NB4 (cell line): ENCODE data around the gene BTBD1.
A peak's percentile ranks its signal among the peaks of the same experiment; 100 is the strongest.

ENCODE experiments used
- DNase-seq: peaks from one replicate; pipeline ENCODE4 v3.0.0; 2010; ENCODE audit warnings: low read depth
- H3K4me3 ChIP-seq: one replicate; pipeline ENCODE4 v1.5.1; 2011; ENCODE audit warnings: mild to moderate bottlenecking, low read depth, low read length, moderate library complexity
- MAX ChIP-seq: IDR thresholded peaks from 2 replicates; pipeline ENCODE4 v1.6.1; 2011; ENCODE audit warnings: low read depth, low read length
- MYC ChIP-seq: IDR thresholded peaks from 2 replicates; pipeline ENCODE4 v1.6.1; 2011; ENCODE audit warnings: low read depth, low read length
- POLR2A ChIP-seq: IDR thresholded peaks from 2 replicates; pipeline ENCODE4 v1.6.1; 2011; ENCODE audit warnings: mild to moderate bottlenecking; ENCODE audit not compliant: insufficient read length; ENCODE audit errors: extremely low read depth
- TF ChIP-seq, protein P1 (sequence below): IDR thresholded peaks from one replicate; pipeline ENCODE4 v1.5.1; 2012; ENCODE audit warnings: low read depth, low read length

Gene BTBD1

DNA sequence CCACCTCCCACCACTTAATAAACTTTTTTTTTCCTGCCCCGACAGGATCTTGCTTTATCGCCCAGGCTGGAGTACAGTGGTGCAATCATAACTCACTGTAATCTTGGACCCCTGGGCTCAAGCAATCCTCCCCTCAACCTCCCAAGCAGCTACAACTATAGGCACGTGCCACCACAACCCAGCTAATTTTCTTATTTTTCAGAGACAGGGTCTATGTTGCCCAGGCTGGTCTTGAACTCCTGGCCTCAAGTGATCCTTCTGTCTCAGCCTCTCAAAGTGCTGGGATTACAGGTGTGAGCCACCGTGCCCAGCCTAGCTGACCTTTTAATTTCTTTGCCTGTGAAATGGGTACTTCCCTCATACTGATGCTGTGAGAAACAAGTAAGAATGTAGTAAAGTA, 51.7 kb downstream of the BTBD1 start:
- DNase-seq: no peak
- no peak for TF ChIP-seq MYC
- no peak for TF ChIP-seq POLR2A
- TF ChIP-seq, protein P1, sequence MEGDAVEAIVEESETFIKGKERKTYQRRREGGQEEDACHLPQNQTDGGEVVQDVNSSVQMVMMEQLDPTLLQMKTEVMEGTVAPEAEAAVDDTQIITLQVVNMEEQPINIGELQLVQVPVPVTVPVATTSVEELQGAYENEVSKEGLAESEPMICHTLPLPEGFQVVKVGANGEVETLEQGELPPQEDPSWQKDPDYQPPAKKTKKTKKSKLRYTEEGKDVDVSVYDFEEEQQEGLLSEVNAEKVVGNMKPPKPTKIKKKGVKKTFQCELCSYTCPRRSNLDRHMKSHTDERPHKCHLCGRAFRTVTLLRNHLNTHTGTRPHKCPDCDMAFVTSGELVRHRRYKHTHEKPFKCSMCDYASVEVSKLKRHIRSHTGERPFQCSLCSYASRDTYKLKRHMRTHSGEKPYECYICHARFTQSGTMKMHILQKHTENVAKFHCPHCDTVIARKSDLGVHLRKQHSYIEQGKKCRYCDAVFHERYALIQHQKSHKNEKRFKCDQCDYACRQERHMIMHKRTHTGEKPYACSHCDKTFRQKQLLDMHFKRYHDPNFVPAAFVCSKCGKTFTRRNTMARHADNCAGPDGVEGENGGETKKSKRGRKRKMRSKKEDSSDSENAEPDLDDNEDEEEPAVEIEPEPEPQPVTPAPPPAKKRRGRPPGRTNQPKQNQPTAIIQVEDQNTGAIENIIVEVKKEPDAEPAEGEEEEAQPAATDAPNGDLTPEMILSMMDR: no peak
- TF ChIP-seq MAX: no peak
- no peak overlapping the region for H3K4me3 ChIP-seq

DNA sequence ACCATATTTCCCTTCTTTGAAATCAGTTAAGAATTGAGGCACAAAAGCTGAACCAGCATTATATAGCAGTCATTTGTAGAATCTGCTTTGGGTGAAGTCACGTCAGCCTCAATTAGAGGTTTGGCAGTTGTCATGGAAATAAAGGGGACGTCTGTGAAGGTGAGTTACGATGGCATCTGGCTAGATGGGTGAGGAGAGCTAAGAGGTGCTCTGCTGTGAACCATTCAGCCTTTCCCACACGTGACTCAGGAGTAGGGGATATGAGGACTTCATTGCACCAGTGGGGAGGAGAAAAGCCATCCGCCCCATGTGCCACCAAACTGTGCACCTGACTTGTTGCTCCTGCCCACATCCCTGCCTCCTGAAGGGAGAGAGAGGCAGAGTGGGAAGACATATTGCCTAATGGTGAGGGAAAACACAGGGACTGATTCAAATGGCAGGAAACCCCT, 52.8 kb downstream of the BTBD1 start:
- no peak overlapping the region for H3K4me3 ChIP-seq

DNA sequence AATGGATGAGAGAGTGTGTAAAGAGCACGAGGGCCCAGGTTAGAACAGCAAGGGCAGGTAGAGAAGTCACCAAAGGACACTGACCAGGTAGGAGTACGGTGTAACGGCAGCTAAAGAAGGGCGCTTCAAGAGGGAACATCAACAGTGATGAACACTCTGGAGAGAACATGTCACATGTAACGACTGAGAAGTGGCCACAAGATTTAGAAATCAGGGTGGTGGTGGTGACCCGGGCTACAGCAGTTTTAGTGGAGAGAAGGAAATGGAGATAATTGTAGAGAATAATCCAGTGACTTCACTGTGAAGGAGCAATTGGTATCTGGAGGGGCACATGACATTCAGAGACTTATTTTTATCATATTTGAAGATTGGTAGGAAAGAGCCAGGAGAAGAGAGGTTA, 54.4 kb downstream of the BTBD1 start:
- H3K4me3 ChIP-seq: peak overlapping the region; percentile 97
- TF ChIP-seq, protein P1: no peak
- TF ChIP-seq MAX (0 out of 2 replicates have a peak, but pooled peaks have one; percentile 8), MYC (no peak)
- peak; percentile 37 for DNase-seq

More for the DNA sequence above, 52.8 kb downstream of the BTBD1 start:
- TF ChIP-seq POLR2A (no peak), MAX (no peak), MYC (no peak)
- TF ChIP-seq, protein P1: no peak
- DNase-seq: no peak

DNA sequence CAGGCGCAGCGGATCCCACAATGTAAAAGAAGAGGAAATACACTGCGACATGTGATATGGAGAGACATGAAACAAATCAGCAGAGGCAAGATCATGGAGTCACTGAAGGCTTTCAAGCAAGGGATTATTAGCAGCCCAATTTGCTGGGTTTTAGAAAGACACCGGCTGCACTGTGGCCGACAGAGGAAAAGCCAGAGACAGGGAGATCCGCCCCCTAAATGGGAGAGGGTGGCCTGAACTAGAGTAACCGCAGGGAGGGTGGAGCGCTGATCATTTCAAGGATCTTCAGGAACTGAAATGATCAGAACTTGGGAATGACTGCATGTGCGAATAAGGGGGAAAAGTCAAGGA, 55.0 kb downstream of the BTBD1 start:
- no peak for DNase-seq
- H3K4me3 ChIP-seq: peak overlapping the region; percentile 97
- TF ChIP-seq, protein P1: no peak
- TF ChIP-seq MYC: no peak
- TF ChIP-seq POLR2A: no peak
- TF ChIP-seq MAX: no peak

GRCh38 chr15:83011271-83012075, 55.6 kb downstream of the BTBD1 start, which contains the start of gene C15orf40:
Gene C15orf40, minus strand, starts transcription at chr15:83011639. Its CDS starts 32 bp downstream, at chr15:83011607.
- TF ChIP-seq POLR2A (peak; percentile 84), MYC (peak; percentile 98), MAX (peak; percentile 90)
- TF ChIP-seq, protein P1: peak; percentile 66
- DNase-seq: peak; percentile 95
- peak within 1 kb of the TSS; percentile 97 for H3K4me3 ChIP-seq
